GM12892 (cell line): ENCODE results near the gene NRXN3.

ENCODE experiments used
- DNase-seq: peaks from one replicate; pipeline ENCODE4 v3.0.0; 2011; ENCODE audit not compliant: insufficient read length
- FAIRE-seq: peaks from 2 replicates; lab custom pipeline; 2011; peaks lifted over from hg19 to GRCh38; lab: Jason Lieb, UNC
- POLR2A ChIP-seq: IDR thresholded peaks from 2 replicates; pipeline ENCODE4 v1.6.1; 2011; ENCODE audit warnings: low read depth, low read length, control low read depth
- POLR2AphosphoS5 ChIP-seq: IDR thresholded peaks from 2 replicates; pipeline ENCODE4 v1.6.1; 2011; ENCODE audit warnings: low read depth, low read length, control low read depth
- TAF1 ChIP-seq: IDR thresholded peaks from 2 replicates; pipeline ENCODE4 v1.6.1; 2011; ENCODE audit warnings: low read depth, mild to moderate bottlenecking, control low read depth, low read length, borderline replicate concordance

NRXN3 gene

GRCh38 chr14:78178971-78179370 is 8.8 kb downstream of the NRXN3 start:
- TF ChIP-seq POLR2AphosphoS5 (no peak), TAF1 (no peak), POLR2A (no peak)
- DNase-seq (no peak), FAIRE-seq (no peak)

DNA sequence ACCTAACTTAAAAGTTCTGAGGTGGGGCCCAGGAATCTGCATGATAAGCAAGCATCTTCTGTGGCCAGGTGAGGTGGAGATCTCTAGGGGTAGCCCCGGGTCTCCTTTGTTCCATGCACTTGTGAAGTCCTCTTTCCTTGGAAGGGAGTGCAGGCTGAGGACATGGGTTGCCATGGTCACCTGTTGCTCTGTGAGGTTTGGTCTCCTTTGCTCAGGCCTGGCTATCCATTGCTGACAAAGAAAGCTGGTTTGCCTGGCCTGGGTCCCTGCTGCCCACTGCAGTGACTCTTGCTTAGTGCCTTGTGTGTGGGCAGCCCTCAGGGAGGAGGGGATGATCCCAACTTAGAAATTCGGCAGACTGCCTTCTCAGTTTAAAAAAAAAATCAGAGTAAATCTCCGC is 11.1 kb downstream of the NRXN3 start:
- TF ChIP-seq POLR2AphosphoS5 (no peak), POLR2A (no peak), TAF1 (no peak)
- FAIRE-seq (no peak), DNase-seq (no peak)

DNA sequence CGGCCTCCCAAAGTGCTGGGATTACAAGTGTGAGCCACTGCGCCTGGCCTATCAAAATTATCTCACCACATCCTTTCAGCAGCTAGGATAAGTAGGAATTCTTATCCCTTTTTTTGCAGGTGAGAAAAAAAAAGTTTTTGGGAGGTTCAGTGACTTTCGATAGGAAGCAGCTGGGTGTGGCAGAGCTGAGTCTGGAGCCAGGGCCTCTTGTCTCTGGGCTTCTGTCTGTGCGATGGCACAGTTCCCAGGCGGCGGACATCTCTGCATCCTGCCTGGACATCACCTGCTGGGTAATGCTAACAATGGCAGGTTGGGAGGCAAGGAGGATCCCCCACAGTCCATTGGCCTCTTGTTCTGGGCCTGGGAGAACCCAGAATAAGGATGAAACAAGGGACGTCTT is 12.5 kb downstream of the NRXN3 start:
- no peak for FAIRE-seq
- TF ChIP-seq TAF1 (no peak), POLR2AphosphoS5 (no peak), POLR2A (no peak)
- DNase-seq = no peak

DNA sequence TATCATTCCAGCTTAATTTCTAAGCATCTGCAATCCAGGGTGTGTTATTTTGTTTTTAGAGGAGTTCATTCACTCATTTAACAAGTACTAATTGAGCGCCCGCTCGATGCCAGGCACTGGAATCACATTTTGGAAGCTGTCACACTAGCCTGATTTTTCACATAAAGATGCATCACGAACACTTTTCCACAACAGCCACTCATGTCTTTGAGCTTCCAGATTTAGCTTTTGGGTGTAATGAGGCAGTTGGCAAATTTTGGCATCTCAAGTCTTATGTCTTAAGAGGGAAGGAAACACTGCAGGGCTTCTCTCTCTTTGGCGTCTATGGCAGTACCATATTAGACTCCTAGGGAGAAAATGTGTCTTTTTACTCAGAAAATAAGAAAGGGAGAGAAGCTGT is 14.0 kb downstream of the NRXN3 start:
- FAIRE-seq = no peak
- no peak for TF ChIP-seq POLR2AphosphoS5
- TF ChIP-seq POLR2A = no peak
- no peak for TF ChIP-seq TAF1
- DNase-seq = no peak

- FAIRE-seq (no peak), DNase-seq (no peak)
- TF ChIP-seq POLR2A (no peak), POLR2AphosphoS5 (no peak), TAF1 (no peak)
Observed at GRCh38 chr14:78186277-78186676, 16.1 kb downstream of the NRXN3 start.

- TF ChIP-seq TAF1 = no peak
- DNase-seq (no peak), FAIRE-seq (no peak)
Observed at GRCh38 chr14:78188882-78189281, 18.7 kb downstream of the NRXN3 start.

DNA sequence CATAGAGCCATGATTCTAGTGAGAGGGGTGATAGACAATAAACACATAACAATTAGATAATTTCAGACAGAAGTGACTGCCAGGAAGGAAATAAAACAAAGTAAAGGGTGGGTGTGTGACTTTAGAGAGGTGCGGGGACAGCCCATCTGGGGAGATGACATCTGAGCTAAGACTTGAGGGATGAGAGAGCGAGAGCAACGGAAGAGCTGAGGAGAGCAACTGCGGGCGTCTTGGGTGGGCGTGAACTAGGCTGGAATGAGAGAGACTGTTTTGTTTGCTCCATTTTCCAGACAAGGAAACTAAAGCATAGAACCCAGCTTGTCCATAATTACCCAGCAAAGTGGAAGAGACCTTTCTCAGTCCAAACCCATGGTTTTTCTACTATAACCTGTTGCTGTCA is 25.3 kb downstream of the NRXN3 start:
- DNase-seq (no peak), FAIRE-seq (no peak)
- no peak for TF ChIP-seq TAF1
- TF ChIP-seq POLR2A = no peak
- TF ChIP-seq POLR2AphosphoS5 = no peak

GRCh38 chr14:78196323-78196722 is 26.1 kb downstream of the NRXN3 start:
- no peak for TF ChIP-seq POLR2AphosphoS5
- no peak for TF ChIP-seq POLR2A
- TF ChIP-seq TAF1 = no peak
- DNase-seq (no peak), FAIRE-seq (no peak)

GRCh38 chr14:78197051-78197450 is 26.9 kb downstream of the NRXN3 start:
- TF ChIP-seq TAF1 (no peak), POLR2A (no peak)
- no peak for FAIRE-seq
- DNase-seq = no peak

DNA sequence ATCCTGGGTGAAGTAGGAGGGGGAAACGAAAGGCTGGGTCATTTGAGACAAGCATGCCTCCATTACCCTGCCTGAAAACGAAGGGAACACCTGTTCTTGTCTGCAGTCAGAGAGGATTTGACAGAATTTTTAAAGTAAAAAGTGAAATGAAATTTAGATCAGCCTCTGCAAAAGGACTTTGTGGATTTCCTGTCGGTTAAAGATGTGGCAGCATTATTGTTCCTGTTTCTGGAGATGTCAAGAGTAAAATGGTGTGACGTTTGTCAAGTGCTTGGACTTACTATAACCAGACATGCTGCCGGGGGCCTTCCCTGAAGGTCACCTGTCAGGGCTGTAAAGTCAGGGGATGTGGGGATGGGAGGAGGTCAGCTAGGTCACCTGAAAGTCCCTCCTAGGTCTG is 32.0 kb downstream of the NRXN3 start:
- no peak for TF ChIP-seq TAF1
- TF ChIP-seq POLR2A = no peak
- TF ChIP-seq POLR2AphosphoS5 = no peak
- DNase-seq = no peak
- FAIRE-seq = no peak

DNA sequence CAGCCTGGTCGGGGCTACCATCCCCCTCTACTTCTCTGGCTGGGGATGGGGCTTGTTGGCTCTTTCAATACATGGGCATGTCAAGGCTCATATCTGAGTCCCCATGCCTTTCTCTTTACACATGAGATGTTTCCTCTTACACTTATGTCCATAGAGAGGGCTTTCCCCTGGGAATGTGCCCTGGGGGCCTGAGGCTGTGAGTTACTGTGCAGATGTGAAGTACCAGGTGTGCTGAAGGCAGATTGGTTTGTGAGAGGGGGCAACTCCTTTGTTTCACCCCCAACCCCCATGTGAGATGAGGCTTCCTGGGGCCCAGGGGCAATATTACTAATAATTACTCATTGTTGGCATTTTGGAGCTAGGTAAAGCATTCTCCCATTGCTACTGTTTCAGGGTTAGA is 32.8 kb downstream of the NRXN3 start:
- FAIRE-seq = no peak
- DNase-seq = no peak
- TF ChIP-seq POLR2AphosphoS5 (no peak), POLR2A (no peak), TAF1 (no peak)

DNA sequence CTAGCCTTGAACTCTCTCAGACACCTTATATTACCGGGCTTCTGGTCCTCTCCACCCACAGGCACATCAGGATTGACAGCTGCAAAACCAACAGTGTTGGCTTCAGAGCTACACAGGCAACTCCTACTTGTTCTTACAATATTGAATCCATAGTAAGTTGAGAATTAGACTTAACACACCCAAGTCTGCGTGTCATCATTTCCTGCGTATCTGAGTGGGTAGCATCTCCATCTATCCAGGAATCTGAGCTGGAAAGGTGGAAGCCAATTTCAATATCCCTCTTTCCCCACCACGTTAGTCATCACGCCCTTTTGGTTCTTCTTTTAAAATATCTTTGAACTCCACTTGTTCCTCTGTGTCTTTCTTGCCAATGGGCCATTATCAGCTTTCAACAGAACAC is 37.2 kb downstream of the NRXN3 start:
- no peak for TF ChIP-seq TAF1
- no peak for TF ChIP-seq POLR2A
- TF ChIP-seq POLR2AphosphoS5 = no peak
- no peak for DNase-seq
- FAIRE-seq = no peak

GRCh38 chr14:78220273-78220672 is 50.1 kb downstream of the NRXN3 start:
- DNase-seq (no peak), FAIRE-seq (no peak)
- no peak for TF ChIP-seq POLR2A
- no peak for TF ChIP-seq TAF1
- TF ChIP-seq POLR2AphosphoS5 = no peak

DNA sequence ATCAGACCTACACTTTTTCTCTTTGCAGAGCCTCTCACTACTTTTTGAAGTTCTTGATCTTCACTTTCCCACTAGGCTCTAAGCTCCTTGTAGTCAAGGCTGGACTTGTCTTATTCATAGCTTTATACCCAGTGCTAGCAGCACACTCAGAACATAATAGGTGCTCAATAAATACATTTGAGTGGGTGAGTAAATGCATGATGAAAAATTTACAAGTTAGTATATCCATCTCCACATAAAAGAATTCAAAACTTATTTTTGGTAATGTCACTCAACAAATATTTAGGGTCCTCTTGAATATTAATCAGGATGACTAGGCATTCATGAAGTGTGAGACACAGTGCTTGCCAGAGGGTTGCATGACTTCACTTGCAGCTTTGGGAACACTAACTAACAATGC is 52.6 kb downstream of the NRXN3 start:
- FAIRE-seq = no peak
- no peak for DNase-seq
- TF ChIP-seq POLR2AphosphoS5 = no peak
- TF ChIP-seq TAF1 = no peak
- TF ChIP-seq POLR2A = no peak
